ENCODE data around the gene KCTD5. TPM values are rescaled to one million over a fixed set of nuclear protein-coding genes. Genes with fewer than 3 reads are reported as not detected.

The KCTD5 gene
- total and polyA plus RNA-seq, 2 of the 8 experiments (the other 6 are each of a cell fraction or from before 2014, with no cell fraction given): 26.6 to 31.8 TPM

DNA sequence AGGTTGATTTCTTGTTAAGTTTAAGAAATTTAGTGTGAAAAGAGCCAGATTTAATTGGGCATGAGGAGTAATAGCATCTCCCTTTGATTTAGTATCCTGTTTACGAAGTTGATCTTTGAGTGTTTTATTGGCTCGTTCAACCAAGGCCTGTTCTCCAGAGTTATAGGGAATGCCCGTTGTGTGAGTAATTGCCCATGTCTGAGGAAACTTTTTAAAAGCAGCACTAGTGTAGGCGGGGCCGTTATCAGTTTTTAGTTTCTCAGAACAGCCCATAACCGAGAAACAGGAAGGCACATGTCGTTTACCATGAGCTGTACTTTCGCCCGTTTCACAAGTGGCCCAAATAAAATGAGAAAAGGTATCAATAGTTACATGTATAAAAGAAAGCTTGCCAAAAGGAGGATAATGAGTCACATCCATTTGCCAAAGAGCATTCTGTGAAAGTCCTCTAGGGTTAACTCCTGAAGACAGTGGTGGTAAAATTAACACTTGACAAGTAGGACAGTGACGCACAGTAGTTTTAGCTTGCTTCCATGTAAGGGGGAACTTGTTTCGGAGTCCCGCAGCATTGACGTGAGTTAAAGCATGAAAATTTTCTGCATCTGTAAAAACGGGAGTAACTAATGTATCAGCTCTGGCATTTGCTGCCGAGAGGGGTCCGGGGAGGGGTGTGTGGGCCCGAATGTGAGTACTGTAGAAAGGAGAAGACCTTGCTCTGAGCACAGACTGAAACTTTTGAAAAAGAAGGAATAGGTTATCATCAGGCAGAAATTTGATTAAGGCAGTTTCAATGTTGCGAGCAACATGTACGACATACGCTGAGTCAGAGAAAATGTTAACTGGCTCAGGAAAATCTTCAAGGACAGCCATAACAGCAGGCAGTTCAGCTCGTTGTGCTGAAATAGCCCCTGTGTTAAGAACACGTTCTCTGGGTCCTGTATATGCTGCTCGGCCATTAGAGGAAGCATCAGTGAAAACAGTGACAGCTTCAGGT, 18.5 kb upstream of the KCTD5 start:
- H3K23me2 ChIP-seq (ENCODE audit: low read depth, low read length): no peaks in the 10 kb centered on the region
- no peak overlapping the region for H3K23ac ChIP-seq (ENCODE audit: insufficient read length)
- no peaks in the 10 kb centered on the region; a peak in 1 of 4 replicates for H3K9me3 ChIP-seq (ENCODE audit: insufficient read depth in 2 of 2, low read depth in 1 of 2, low read length in 1 of 2)
- H4K5ac ChIP-seq (ENCODE audit: insufficient read length, low read depth, low read length): no peak overlapping the region
- no peak overlapping the region for H2BK15ac ChIP-seq (ENCODE audit: low read length)
- no peak for FAIRE-seq
- no peaks in the 10 kb centered on the region for H3K79me1 ChIP-seq (ENCODE audit: low read depth, low read length)
- TF ChIP-seq CBX8 (IDR thresholded peaks at IDR 0.05; ENCODE audit: borderline replicate concordance, low read depth, low read length) (no peak), JUN (IDR thresholded peaks at IDR 0.05; ENCODE audit: low read depth, low read length) (no peak), HDAC6 (IDR thresholded peaks at IDR 0.05; ENCODE audit: low read depth, low read length) (no peak), RNF2 (IDR thresholded peaks at IDR 0.05; ENCODE audit: borderline replicate concordance, low read depth, low read length, missing control alignments, poor library complexity, severe bottlenecking) (no peak), BCL11A (IDR thresholded peaks at IDR 0.05; ENCODE audit: low read depth in 2 of 2, low read length in 2 of 2) (no peak), FOSL1 (IDR thresholded peaks at IDR 0.05; ENCODE audit: insufficient read depth, low read depth, low read length) (no peak)
- ChIA-PET CTCF (ENCODE audit: partially characterized antibody) (interaction anchor here (0.6 to 1.2 kb wide), 2 partner anchors 15 to 467 kb away, joined by 3 to 6 read pairs; no protein-coding TSS in a partner anchor), POLR2A (ENCODE audit: partially characterized antibody) (no interaction called here)
- H3K56ac ChIP-seq (replicated peaks; ENCODE audit: insufficient read length, low read depth, low read length): no peak overlapping the region
- WGBS, 2 experiments (ENCODE audit: extremely low coverage in 1 of 2, insufficient coverage in 1 of 2, insufficient read length in 1 of 2, insufficient replicate concordance in 2 of 2, low coverage in 1 of 2, low lambda C conversion rate in 2 of 2, missing lambda C conversion rate in 1 of 2): 89% methylated on average over 23 of the region's 23 CpGs; no CpG with 5 or more reads in 1 of the 2 experiments
- H3K27ac ChIP-seq (ENCODE audit: low read depth, low read length): no peak overlapping the region
- H2BK20ac ChIP-seq (ENCODE audit: low read length): no peak overlapping the region
- H3K18ac ChIP-seq (ENCODE audit: extremely low read depth, low read length): no peak overlapping the region
- no peak overlapping the region for H4K8ac ChIP-seq (ENCODE audit: extremely low read depth, insufficient read depth, low read length)
- H4K20me1 ChIP-seq (replicated peaks in 1 of 2; ENCODE audit: control insufficient read depth in 1 of 2, insufficient read depth in 2 of 2, low read length in 2 of 2): no peaks in the 10 kb centered on the region
- H3K14ac ChIP-seq (ENCODE audit: insufficient read length): no peak overlapping the region
- no peak overlapping the region for H2AFZ ChIP-seq (ENCODE audit: low read length)
- H4K91ac ChIP-seq (replicated peaks; ENCODE audit: insufficient read length, low read length): no peak overlapping the region
- H2BK5ac ChIP-seq (ENCODE audit: low read depth, low read length): no peak overlapping the region
- H3K4me3 ChIP-seq (ENCODE audit: extremely low read depth in 1 of 4, insufficient read depth in 2 of 4, low read depth in 3 of 4, low read length in 4 of 4): no peak overlapping the region
- no peaks in the 10 kb centered on the region for H3K4me1 ChIP-seq (replicated peaks in 1 of 4; ENCODE audit: control insufficient read depth in 3 of 4, insufficient read depth in 4 of 4, low read length in 3 of 4)
- H3K4ac ChIP-seq (replicated peaks; ENCODE audit: insufficient read length, low read depth, low read length): no peak overlapping the region
- H2BK12ac ChIP-seq (ENCODE audit: low read depth, low read length): no peak overlapping the region
- H2AK5ac ChIP-seq (ENCODE audit: low read depth, low read length): no peak overlapping the region
- no peak overlapping the region for H2BK120ac ChIP-seq (replicated peaks; ENCODE audit: low read depth, low read length)
- no peak overlapping the region for H3K9ac ChIP-seq (replicated peaks in 1 of 4; ENCODE audit: extremely low read depth in 1 of 4, low read depth in 3 of 4, low read length in 3 of 4)
- H3K36me3 ChIP-seq (ENCODE audit: control insufficient read depth in 2 of 4, insufficient read depth in 4 of 4, low read length in 3 of 4): no peaks in the 10 kb centered on the region
- DNase-seq (ENCODE audit: low read depth in 1 of 2, low spot score in 2 of 2): no peak
- H3K4me2 ChIP-seq (ENCODE audit: insufficient read depth in 1 of 2, low read depth in 2 of 2, low read length in 2 of 2): no peak overlapping the region
- H3K27me3 ChIP-seq (replicated peaks in 1 of 4; ENCODE audit: control insufficient read depth in 3 of 4, extremely low read depth in 1 of 4, insufficient read depth in 3 of 4, low read length in 3 of 4): no peaks in the 10 kb centered on the region
- H3K79me2 ChIP-seq (ENCODE audit: control insufficient read depth in 1 of 2, insufficient read depth in 2 of 2, low read length in 2 of 2): no peaks in the 10 kb centered on the region
